DOHH2 (cell line): ENCODE results near the gene ZYG11B.
"Not testable (repeated sequence)": the region's sequence is repeated elsewhere in the genome, so short reads cannot be mapped to it uniquely, and the experiment has no call there.

Experiments used
- EZH2phosphoT487 ChIP-seq: fragments of 200-600 bp; sonication (generic); IDR thresholded peaks from 2 replicates; pipeline ENCODE4 v1.6.1; 2017; ENCODE audit warnings: borderline replicate concordance, mild to moderate bottlenecking, antibody characterized with exemption, low read length, moderate library complexity, mixed read lengths
- TF ChIP-seq, protein P1 (sequence below): fragments of 200-600 bp; sonication (generic); IDR thresholded peaks from one replicate; pipeline ENCODE4 v1.5.1; 2014; ENCODE audit warnings: antibody characterized with exemption, mild to moderate bottlenecking, low read depth, low read length; ENCODE audit not compliant: poor library complexity, severe bottlenecking

DNA sequence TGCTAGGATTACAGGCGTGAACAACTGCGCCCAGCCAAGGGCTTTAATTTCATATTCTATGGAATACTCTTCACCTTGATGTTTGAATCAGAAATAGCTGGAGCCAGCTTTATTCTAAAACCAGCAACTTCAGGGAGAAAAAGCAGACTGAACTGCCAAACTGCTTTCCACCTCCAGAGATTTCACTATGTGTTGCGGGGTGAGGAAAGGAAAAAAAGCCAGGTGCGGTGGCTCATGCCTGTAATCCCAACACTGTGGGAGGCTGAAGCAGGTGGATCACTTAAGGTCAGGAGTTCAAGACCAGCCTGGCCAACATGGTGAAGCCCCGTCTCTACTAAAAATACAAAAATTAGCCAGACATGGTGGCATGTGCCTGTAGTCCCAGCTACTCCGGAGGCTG, 11.0 kb upstream of the ZYG11B start:
- TF ChIP-seq, protein P1, sequence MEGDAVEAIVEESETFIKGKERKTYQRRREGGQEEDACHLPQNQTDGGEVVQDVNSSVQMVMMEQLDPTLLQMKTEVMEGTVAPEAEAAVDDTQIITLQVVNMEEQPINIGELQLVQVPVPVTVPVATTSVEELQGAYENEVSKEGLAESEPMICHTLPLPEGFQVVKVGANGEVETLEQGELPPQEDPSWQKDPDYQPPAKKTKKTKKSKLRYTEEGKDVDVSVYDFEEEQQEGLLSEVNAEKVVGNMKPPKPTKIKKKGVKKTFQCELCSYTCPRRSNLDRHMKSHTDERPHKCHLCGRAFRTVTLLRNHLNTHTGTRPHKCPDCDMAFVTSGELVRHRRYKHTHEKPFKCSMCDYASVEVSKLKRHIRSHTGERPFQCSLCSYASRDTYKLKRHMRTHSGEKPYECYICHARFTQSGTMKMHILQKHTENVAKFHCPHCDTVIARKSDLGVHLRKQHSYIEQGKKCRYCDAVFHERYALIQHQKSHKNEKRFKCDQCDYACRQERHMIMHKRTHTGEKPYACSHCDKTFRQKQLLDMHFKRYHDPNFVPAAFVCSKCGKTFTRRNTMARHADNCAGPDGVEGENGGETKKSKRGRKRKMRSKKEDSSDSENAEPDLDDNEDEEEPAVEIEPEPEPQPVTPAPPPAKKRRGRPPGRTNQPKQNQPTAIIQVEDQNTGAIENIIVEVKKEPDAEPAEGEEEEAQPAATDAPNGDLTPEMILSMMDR: not testable (repeated sequence)
- not testable (repeated sequence) for TF ChIP-seq EZH2phosphoT487
